SHP77 treated with DMSO at 0.1 percent for 48 hours (cell line): ENCODE data around the gene VWA3A.

ENCODE experiments used
- DNase-seq: peaks from one replicate; lab custom pipeline; 2025; lab: John Stamatoyannopoulos, UW

VWA3A gene

GRCh38 chr16:22204091-22204655 is 111.8 kb downstream of the VWA3A start:
- no peak for DNase-seq

GRCh38 chr16:22205577-22206012 is 113.3 kb downstream of the VWA3A start:
- no peak for DNase-seq

- peak; percentile 88 for DNase-seq
These were observed 113.9 kb downstream of the VWA3A start, which contains the start of gene EEF2K for GRCh38 chr16:22206013-22206841. Gene EEF2K, plus strand, starts transcription at chr16:22206278. Its CDS starts 19,452 bp downstream, at chr16:22225730.
